Stomach (tissue), 9 donors: ENCODE measurements around the gene RHOJ. TPM values are rescaled to one million over a fixed set of nuclear protein-coding genes. Genes with fewer than 3 reads are reported as not detected.

ENCODE experiments used
- DNase-seq, 2 donors: peaks; one replicate each; pipeline versions ENCODE4 v3.0.0 to v3.0.0-alpha.2; 2013 to 2019
- H3K27ac ChIP-seq, 5 donors: fragments of 200-600 bp in 4 of 5; sonication (generic) in 4 of 5; one replicate each; pipeline ENCODE4 v1.5.1; 2013 to 2019; ENCODE audit warnings: mild to moderate bottlenecking in 1 of 5, moderate library complexity in 1 of 5
- H3K27me3 ChIP-seq, 3 donors: fragments of 200-600 bp; sonication (generic); one replicate each; pipeline ENCODE4 v1.5.1; 2017 to 2019; ENCODE audit warnings: mixed run types in 1 of 3
- H3K36me3 ChIP-seq, 4 donors: fragments of 200-600 bp; sonication (generic); 1 replicate in 3 of 4; 2 replicates in 1 of 4; pipeline ENCODE4 v1.5.1; 2016 to 2019
- H3K4me1 ChIP-seq, 4 donors: fragments of 200-600 bp; sonication (generic); one replicate each; pipeline ENCODE4 v1.5.1; 2016 to 2019
- H3K4me3 ChIP-seq, 4 donors: fragments of 200-600 bp; sonication (generic) in 3 of 4; one replicate each; pipeline ENCODE4 v1.5.1; 2016 to 2019; ENCODE audit warnings: mild to moderate bottlenecking in 1 of 4
- H3K9me3 ChIP-seq, 4 donors: fragments of 200-600 bp; sonication (generic); one replicate each; pipeline ENCODE4 v1.5.1; 2016 to 2019
- EP300 ChIP-seq: sonication (generic); formaldehyde crosslinking; IDR thresholded peaks from one replicate; pipeline ENCODE4 v1.6.1; 2017; ENCODE audit warnings: antibody characterized with exemption
- POLR2A ChIP-seq, 4 donors: fragments of 450-650 bp; IDR thresholded peaks; one replicate each; pipeline ENCODE4 v1.6.1; 2016; ENCODE audit warnings: antibody characterized with exemption in 4 of 4, control low read depth in 2 of 4, mild to moderate bottlenecking in 1 of 4, moderate library complexity in 1 of 4
- POLR2AphosphoS5 ChIP-seq, 3 donors: sonication (generic); formaldehyde crosslinking; IDR thresholded peaks; one replicate each; pipeline ENCODE4 v1.6.1; 2016; ENCODE audit warnings: antibody characterized with exemption in 3 of 3
- WGBS, 5 donors: extraction: QIAGEN DNeasy Blood & Tissue Kit in 3 of 5; methylation state at CpG; one replicate each; pipeline versions ENCODE4 v1.1.5 to v1.1.7; 2013 to 2018; 5-methylcytosine and 5-hydroxymethylcytosine counted together
- intact Hi-C: fragments of 100-400 bp; cut with DNase I; formaldehyde crosslinking; loops from one replicate; pipeline ENCODE4 v1.15.1; 2023; ENCODE audit warnings: low total_unique reads
- polyA plus RNA-seq, 3 donors: library from polyadenylated mRNA; stranded (reverse); fragments of 200-250 nt; gene quantifications; one replicate each; pipeline ENCODE4 v1.2.3, GENCODE V29; 2013
- total RNA-seq, 5 donors: library from RNA; depleted of rRNA; stranded (reverse); fragments of >200 nt; gene quantifications; one replicate each; pipeline versions ENCODE4 v1.1.0 to v1.2.3, GENCODE V29; 2014 to 2016
- TF ChIP-seq, protein P1 (sequence below), 7 experiments: fragments of 450-650 bp in 4 of 7; fragments of 200-600 bp in 3 of 7; sonication (generic) in 3 of 7; IDR thresholded peaks; one replicate each; pipeline ENCODE4 v1.5.1; 2016 to 2019; ENCODE audit warnings: antibody characterized with exemption in 7 of 7, control low read depth in 2 of 7, mild to moderate bottlenecking in 1 of 7
- donor health status: healthy with polysubstance abuse.
- donor health status: Bipolar disorder and iron deficiency.
- donor health status: healthy.

RHOJ gene
- total and polyA plus RNA-seq, 8 donors = 2.2 to 18.5 (median 6.5) TPM

DNA sequence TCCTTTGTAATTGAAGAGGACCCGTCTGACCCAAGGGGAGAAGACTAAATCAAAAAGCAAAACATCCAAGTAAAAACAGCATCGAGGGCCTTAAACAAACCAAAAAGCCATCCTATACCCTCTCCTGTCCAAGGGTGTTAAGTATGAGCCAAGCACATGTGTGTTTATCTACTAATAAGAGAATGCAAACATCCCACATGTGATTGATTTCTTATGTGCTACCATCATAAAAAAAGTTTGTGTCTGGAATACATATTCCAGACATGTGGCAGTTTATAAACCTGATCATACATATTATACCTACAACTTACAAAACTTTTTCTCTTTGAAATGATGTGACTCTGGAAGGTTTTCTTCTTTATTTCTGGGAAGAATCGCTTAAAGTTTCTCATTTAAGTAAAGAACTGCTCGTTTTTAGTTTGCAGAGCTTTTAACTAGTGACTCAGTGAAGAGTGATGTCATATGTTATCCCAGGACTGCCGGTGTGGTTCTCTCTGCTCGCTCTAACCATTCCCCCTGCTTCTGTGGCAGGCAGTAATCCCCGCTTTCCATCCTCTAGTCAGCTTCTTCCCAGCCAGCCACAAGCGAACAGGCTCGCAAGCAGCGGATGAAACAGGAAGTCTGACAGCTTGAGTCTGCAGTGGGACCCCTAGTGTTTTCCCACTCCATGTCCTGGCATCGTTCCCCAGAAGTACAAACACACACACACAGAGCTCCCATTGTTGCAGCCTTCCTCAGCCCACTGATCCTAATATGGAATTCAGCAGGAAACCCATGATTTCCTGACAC lies 431 bp upstream of the RHOJ start:
- peak overlapping the region; percentile 54 to 90 (median 89) for H3K27ac ChIP-seq
- H3K36me3 ChIP-seq = no peaks in the 10 kb centered on the region
- intact Hi-C loops = no loop called here
- peaks cover 0 to 17% (median 6%) of the 10 kb centered on the region in 4 donors for H3K4me1 ChIP-seq
- peak; percentile 47 to 96 for DNase-seq
- TF ChIP-seq, protein P1, sequence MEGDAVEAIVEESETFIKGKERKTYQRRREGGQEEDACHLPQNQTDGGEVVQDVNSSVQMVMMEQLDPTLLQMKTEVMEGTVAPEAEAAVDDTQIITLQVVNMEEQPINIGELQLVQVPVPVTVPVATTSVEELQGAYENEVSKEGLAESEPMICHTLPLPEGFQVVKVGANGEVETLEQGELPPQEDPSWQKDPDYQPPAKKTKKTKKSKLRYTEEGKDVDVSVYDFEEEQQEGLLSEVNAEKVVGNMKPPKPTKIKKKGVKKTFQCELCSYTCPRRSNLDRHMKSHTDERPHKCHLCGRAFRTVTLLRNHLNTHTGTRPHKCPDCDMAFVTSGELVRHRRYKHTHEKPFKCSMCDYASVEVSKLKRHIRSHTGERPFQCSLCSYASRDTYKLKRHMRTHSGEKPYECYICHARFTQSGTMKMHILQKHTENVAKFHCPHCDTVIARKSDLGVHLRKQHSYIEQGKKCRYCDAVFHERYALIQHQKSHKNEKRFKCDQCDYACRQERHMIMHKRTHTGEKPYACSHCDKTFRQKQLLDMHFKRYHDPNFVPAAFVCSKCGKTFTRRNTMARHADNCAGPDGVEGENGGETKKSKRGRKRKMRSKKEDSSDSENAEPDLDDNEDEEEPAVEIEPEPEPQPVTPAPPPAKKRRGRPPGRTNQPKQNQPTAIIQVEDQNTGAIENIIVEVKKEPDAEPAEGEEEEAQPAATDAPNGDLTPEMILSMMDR (IDR thresholded peaks at IDR 0.05) = no peak
- TF ChIP-seq POLR2AphosphoS5 (IDR thresholded peaks at IDR 0.05) = peak; percentile 44 to 68 (median 59)
- peak overlapping the region; percentile 41 to 45 (median 44) for H3K4me3 ChIP-seq
- WGBS, 5 donors = 9 to 12% (median 11%) methylated on average over 11 of the region's 11 CpGs
- no peaks in the 10 kb centered on the region for H3K9me3 ChIP-seq
- H3K27me3 ChIP-seq = no peaks in the 10 kb centered on the region

DNA sequence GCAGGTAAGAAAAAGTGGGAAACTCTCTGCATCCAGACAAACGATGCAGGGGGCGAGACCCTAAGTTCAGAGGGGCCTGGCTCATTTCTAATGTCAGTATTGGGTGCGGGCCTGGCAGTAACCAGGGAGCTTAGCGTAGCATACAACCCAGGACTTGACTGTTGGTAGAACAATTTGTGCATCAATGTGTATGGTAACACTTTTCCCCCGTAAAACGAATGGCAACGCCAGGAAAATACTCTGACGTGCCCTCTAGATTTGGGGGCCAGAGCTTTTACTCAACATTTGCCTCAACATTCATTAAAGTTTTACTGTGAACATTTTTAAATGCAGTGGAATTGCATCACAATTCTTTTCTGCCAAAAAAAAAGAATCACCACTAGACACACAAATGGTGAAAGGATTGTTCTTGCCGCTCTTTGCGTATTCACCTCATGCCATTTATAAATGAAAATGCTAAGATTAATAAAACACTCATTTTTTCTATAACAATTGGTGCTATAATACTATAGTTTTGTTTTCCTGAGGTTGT lies 867 bp downstream of the RHOJ start:
- H3K4me3 ChIP-seq = peak overlapping the region; percentile 41 to 45 (median 44)
- 47 to 62% (median 50%) methylated on average over 10 of the region's 10 CpGs for WGBS, 5 donors
- no peaks in the 10 kb centered on the region for H3K27me3 ChIP-seq
- peak overlapping the region; percentile 54 to 90 (median 89) for H3K27ac ChIP-seq
- intact Hi-C loops = no loop called here
- H3K4me1 ChIP-seq = peaks cover 0 to 17% (median 6%) of the 10 kb centered on the region in 4 donors
- no peaks in the 10 kb centered on the region for H3K36me3 ChIP-seq
- no peak for TF ChIP-seq EP300
- TF ChIP-seq POLR2AphosphoS5 (IDR thresholded peaks at IDR 0.05) = no peak
- TF ChIP-seq POLR2A (IDR thresholded peaks at IDR 0.05) = no peak
- TF ChIP-seq, protein P1 (IDR thresholded peaks at IDR 0.05) = no peak
- no peaks in the 10 kb centered on the region for H3K9me3 ChIP-seq
- no peak for DNase-seq

DNA sequence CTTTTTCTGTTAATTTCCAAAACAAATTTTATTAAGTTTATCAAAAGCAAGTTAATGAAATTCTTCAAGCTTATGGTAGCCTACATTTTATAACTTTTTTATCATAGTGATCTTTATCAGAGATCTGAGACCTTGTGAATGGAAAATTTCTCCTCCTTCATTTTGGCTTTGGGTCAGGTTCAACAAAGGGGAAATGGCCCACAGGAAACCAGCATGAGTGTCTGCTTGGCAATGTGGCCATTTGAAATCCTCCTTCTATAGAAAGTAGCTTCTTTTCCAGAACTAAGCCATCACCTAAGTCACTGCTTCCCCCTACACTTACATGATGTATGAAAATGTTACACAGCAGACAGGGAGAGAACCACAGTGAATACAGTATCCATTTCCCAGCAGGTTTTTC lies 1.6 kb downstream of the RHOJ start:
- peak overlapping the region in 4 of 5 donors; percentile 81 to 90 (median 90) for H3K27ac ChIP-seq
- intact Hi-C loops = no loop called here
- peaks cover 0 to 17% (median 6%) of the 10 kb centered on the region in 4 donors for H3K4me1 ChIP-seq
- peak in 1 of 2 donors; percentile 55 for DNase-seq
- no peak for TF ChIP-seq POLR2AphosphoS5 (IDR thresholded peaks at IDR 0.05)
- no peak for TF ChIP-seq POLR2A (IDR thresholded peaks at IDR 0.05)
- TF ChIP-seq EP300 = no peak
- TF ChIP-seq, protein P1 (IDR thresholded peaks at IDR 0.05) = no peak
- H3K36me3 ChIP-seq = no peaks in the 10 kb centered on the region
- no peaks in the 10 kb centered on the region for H3K27me3 ChIP-seq
- peak overlapping the region; percentile 41 to 45 (median 44) for H3K4me3 ChIP-seq
- H3K9me3 ChIP-seq = no peaks in the 10 kb centered on the region

DNA sequence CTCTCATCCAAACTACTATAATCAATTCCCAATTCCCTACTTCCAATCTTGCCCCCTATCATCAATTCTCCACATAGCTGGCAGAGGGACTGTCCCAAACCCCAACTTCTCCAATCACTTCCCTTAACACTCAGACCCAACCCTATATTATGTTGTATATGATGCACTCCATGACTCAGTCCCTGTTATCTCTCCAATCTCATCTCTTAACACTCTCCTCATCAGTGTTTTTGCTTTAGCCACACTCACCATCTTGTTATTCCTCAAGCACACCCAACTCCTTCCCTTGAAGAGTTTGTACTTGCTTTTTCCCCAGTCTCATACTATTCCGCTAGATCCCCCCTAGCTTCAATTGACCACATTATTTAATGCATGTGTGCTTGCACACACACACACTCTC lies 4.9 kb downstream of the RHOJ start:
- Histone ChIP-seq H3K4me1 (peaks cover 0 to 10% (median 2%) of the 10 kb centered on the region in 4 donors), H3K27ac (no peak overlapping the region), H3K36me3 (peaks cover 0 to 6% (median 2%) of the 10 kb centered on the region in 4 donors), H3K27me3 (no peaks in the 10 kb centered on the region), H3K4me3 (no peak overlapping the region), H3K9me3 (no peaks in the 10 kb centered on the region)
- no peak for TF ChIP-seq POLR2A (IDR thresholded peaks at IDR 0.05)
- TF ChIP-seq, protein P1 (IDR thresholded peaks at IDR 0.05) = no peak
- no peak for TF ChIP-seq POLR2AphosphoS5 (IDR thresholded peaks at IDR 0.05)
- TF ChIP-seq EP300 = no peak
- WGBS, 5 donors = 91 to 100% (median 93%) methylated on average over 1 of the region's 1 CpG
- DNase-seq = no peak
- intact Hi-C loops = no loop called here
